Right ventricle myocardium superior (tissue), 1 donor: Measurements from ENCODE around the gene IFTAP. TPM values are rescaled to one million over a fixed set of nuclear protein-coding genes. Genes with fewer than 3 reads are reported as not detected.

Experiments
- ATAC-seq: fragments of 200-7000 bp; cut with Tn5 transposase; one replicate; pipeline ENCODE4 v1.9.1; 2020; ENCODE audit warnings: mild to moderate bottlenecking; ENCODE audit not compliant: poor library complexity
- DNase-seq: peaks from one replicate; pipeline ENCODE4 v3.0.0-alpha.2; 2020
- intact Hi-C: fragments of 100-400 bp; cut with DNase I; formaldehyde crosslinking; loops from one replicate; pipeline ENCODE4 v1.11.2; 2022
- total RNA-seq: library from RNA; stranded (reverse); fragmentation: NEBNext Ultra II Directional; extraction: Animal tissue kit (Norgen Biotek cat#: 25700); gene quantifications from one replicate; pipeline ENCODE4 v1.2.1, GENCODE V29; 2021
- donor health status: DM: no; HTN: yes; CAD: no; lungs with severe emphysema.

IFTAP gene
- total RNA-seq, 1 donor from 2014 or later = 37.7 TPM

GRCh38 chr11:36693139-36693843 is 99.0 kb downstream of the IFTAP start:
- intact Hi-C loops = no loop called here
- no peak for DNase-seq
- ATAC-seq = no peak

- intact Hi-C loops = no loop called here
- ATAC-seq = no peak
These were observed 100.8 kb downstream of the IFTAP start for GRCh38 chr11:36695111-36695510.

GRCh38 chr11:36695571-36695970 is 101.3 kb downstream of the IFTAP start:
- ATAC-seq (no peak), DNase-seq (no peak)
- intact Hi-C loops = no loop called here

More at GRCh38 chr11:36695111-36695510, 100.8 kb downstream of the IFTAP start:
- DNase-seq = no peak

GRCh38 chr11:36696550-36696949 is 102.2 kb downstream of the IFTAP start:
- DNase-seq (no peak), ATAC-seq (no peak)
- intact Hi-C loops = no loop called here

- no peak for ATAC-seq
- DNase-seq = no peak
- intact Hi-C loops = no loop called here
These were observed 105.0 kb downstream of the IFTAP start for GRCh38 chr11:36699271-36699670.

GRCh38 chr11:36700246-36700645 is 105.9 kb downstream of the IFTAP start:
- intact Hi-C loops = no loop called here
- DNase-seq (no peak), ATAC-seq (no peak)

- intact Hi-C loops = loop anchor here (2.0 kb wide), 1 partner anchor 44 kb away; no protein-coding TSS in a partner anchor
- peak; percentile 98 for ATAC-seq
- no peak for DNase-seq
These were observed 108.2 kb downstream of the IFTAP start for GRCh38 chr11:36702330-36703054.

GRCh38 chr11:36703055-36703404 is 108.7 kb downstream of the IFTAP start:
- no peak for ATAC-seq
- intact Hi-C loops = loop anchor here (2.0 kb wide), 1 partner anchor 44 kb away; no protein-coding TSS in a partner anchor

More at GRCh38 chr11:36703055-36703404, 108.7 kb downstream of the IFTAP start:
- no peak for DNase-seq

Other genes starting within 250 kb of the IFTAP start
- gene TRAF6, start 84.2 kb upstream of the IFTAP start, total RNA-seq = 11.1 TPM
- 0.81 TPM for gene RAG1, start 26.5 kb upstream of the IFTAP start, total RNA-seq
- gene RAG2, start 3.7 kb downstream of the IFTAP start, total RNA-seq = not detected